GM23248 (cell line): ENCODE results near the gene DNAJC16.

Experiments used
- EZH2 ChIP-seq: fragments of 200-600 bp; sonication (generic); IDR thresholded peaks from 2 replicates; pipeline ENCODE4 v1.6.1; 2018; ENCODE audit warnings: antibody characterized with exemption, mild to moderate bottlenecking; ENCODE audit not compliant: insufficient read depth, poor library complexity, severe bottlenecking
- EZH2phosphoT487 ChIP-seq: fragments of 200-600 bp; sonication (generic); IDR thresholded peaks from 2 replicates; pipeline ENCODE4 v1.6.1; 2018; ENCODE audit warnings: antibody characterized with exemption, moderate library complexity, mild to moderate bottlenecking, low read depth; ENCODE audit not compliant: insufficient read depth

DNA sequence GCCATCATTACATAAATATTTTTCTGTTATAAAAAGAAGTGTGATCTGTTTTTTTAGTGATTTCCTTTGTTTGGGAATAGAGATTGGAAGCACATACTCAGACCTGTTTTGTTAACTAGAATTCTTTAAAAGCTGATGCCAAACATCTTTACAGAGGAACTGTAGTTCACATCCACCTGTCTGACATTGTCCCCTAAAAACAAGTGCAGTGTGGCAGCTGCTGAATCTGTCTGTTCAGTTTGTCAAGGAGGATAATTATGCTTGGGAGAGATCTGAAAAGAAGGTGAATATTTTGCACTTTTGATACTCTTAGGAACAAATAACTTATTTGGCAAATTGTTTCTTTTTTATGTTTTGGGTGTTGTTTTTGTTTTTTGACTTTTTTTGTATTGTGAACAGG, 44.6 kb downstream of the DNAJC16 start:
- TF ChIP-seq EZH2phosphoT487 (no peak), EZH2 (no peak)
